ENCODE measurements around the gene DSC3.

GRCh38 chr18:30997223-30997622 lies 45.3 kb downstream of the DSC3 start:
- TF ChIP-seq CTCF (IDR thresholded peaks at IDR 0.05; ENCODE audit: low read length) (no peak), EZH2 (optimal IDR thresholded peaks at IDR 0.05; ENCODE audit: low read depth, low read length) (no peak), EZH2phosphoT487 (IDR thresholded peaks at IDR 0.05; ENCODE audit: low read length) (no peak)
